RPMI7951 (cell line): ENCODE data around the gene PDHX. TPM values are rescaled to one million over a fixed set of nuclear protein-coding genes. Genes with fewer than 3 reads are reported as not detected.

Experiments
- DNase-seq: peaks from one replicate; pipeline ENCODE4 v3.0.0-alpha.2; 2012; ENCODE audit warnings: low read depth
- total RNA-seq: library from RNA; depleted of rRNA; stranded (reverse); fragments of >200 nt; shearing (Covaris generic); gene quantifications from 2 replicates; pipeline ENCODE4 v1.2.3, GENCODE V29; 2014

PDHX gene
- total RNA-seq, 1 experiment from 2014 or later: 41.0 TPM

GRCh38 chr11:34957206-34957605, 40.8 kb downstream of the PDHX start:
- no peak for DNase-seq

GRCh38 chr11:34957606-34958005, 41.2 kb downstream of the PDHX start:
- no peak for DNase-seq

- DNase-seq: no peak
Measured at GRCh38 chr11:34959770-34960169, 43.4 kb downstream of the PDHX start.

DNA sequence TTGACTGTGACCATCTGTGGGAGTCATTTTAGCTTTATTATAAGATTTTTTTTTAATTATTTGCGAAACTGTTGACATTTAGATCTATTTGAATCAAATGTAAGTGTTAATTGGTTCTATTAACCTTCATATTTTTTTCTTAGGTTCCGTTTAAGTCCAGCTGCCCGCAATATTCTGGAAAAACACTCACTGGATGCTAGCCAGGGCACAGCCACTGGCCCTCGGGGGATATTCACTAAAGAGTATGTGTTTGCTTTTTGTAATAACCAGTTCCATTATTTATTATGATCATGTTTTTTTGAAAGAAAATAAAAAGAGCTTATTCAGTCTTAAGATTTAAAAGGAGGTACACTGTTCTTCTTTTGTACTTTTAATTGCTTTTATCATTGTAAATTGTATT, 43.9 kb downstream of the PDHX start:
- peak; percentile 54 for DNase-seq

DNA sequence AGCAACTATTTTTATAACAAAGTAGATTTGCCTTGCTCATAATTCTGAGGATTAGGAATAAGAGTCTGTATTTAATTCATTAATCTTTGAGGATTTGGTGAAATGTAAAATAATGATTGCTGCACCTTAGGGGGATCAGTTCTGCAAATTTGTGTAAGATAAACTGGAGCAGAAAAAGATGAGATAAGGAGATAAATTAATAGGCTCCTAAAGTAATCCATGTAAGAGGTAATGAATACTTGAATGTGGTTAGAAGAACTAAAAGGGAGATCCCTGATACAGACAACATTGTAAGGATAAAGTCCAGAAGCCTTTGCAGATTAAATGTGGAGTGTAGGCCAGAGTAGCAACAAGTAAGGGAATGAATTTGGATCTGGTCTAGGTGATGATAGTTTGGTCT, 45.6 kb downstream of the PDHX start:
- no peak for DNase-seq

DNA sequence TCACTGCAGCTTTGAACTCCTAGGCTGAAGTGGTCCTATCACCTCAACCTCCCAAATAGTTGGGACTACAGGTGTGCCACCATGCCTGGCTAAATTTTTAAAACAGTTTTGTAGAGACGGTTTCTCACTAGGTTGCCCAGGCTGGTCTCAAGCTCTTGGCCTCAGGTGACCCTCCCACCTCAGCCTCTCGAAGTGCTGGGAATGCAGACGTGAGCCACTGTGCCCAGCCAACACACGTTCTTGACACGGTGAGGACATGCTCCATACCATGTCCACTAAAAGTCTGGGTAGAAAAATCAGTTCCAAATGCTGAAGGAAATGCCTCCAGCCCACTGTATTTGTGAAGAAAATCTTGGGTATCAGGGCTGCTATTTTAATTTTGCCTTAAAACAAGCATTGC, 46.9 kb downstream of the PDHX start:
- no peak for DNase-seq

DNA sequence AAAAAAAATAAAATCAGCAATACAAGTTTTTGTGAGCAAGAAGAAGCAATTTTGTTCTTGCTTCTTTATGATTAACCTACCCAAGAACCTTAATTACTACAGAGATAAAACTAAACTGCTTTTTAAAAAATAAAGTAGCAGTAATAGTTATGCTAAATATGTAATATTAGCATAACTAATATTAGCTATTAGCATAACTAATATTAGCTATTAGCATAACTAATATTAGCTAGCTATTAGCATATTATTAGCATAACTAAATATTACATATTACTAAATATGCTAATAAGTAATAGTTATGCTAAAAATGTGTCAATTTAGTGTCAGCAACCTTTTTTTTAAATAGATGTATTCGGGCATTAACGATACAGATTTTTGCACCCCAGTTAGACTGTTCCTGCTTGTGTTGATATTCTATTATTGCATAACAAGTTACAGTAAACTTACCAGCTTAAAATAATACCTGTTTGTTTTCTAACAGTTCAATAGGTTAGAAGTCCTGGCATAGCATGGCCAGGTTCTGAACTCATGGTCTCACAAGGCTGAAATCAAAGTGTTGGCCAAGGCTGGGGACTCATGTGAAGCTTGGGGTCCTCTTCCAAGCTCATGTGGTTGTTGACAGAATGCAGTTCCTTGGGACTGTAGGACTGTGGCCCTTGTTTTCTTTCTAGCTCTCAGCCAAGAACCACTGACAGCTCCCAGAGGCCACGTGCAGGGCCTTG, 48.4 kb downstream of the PDHX start:
- DNase-seq: no peak

DNA sequence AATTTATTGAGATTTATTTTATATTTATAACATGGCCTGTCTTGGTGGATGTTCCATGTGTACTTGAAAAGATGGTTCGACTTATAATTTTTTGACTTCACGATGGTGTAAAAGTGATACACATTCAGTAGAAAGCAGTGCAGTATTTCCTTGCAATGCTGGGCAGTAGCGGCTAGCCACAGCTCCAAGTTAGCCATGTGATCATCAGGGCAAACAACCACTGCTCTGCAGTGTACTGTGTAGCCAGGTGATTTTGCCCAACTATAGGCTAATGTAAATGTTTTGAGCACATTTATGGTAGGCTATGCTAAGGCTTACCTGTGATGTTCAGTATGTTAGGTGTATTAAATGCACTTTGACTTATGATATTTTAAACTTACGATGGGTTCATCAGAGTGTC, 52.4 kb downstream of the PDHX start:
- DNase-seq: no peak

DNA sequence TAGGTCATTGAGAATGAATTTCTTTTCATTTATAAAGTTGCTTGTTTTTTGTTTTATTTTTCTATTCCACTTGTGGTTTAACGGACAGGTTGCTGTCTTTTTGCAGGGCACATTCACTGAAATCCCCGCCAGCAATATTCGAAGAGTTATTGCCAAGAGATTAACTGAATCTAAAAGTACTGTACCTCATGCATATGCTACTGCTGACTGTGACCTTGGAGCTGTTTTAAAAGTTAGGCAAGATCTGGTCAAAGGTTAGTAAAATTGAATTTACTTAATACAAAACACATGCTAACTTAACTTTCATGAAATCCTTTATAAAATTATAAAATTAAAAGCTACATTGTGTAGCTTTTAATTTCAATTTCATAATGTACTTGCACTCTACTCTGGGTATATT, 53.6 kb downstream of the PDHX start:
- DNase-seq: no peak

- DNase-seq: no peak
Measured at GRCh38 chr11:34970480-34970879, 54.1 kb downstream of the PDHX start.

- no peak for DNase-seq
Measured at GRCh38 chr11:34971928-34972327, 55.5 kb downstream of the PDHX start.

GRCh38 chr11:34972366-34972765, 55.9 kb downstream of the PDHX start:
- no peak for DNase-seq

DNA sequence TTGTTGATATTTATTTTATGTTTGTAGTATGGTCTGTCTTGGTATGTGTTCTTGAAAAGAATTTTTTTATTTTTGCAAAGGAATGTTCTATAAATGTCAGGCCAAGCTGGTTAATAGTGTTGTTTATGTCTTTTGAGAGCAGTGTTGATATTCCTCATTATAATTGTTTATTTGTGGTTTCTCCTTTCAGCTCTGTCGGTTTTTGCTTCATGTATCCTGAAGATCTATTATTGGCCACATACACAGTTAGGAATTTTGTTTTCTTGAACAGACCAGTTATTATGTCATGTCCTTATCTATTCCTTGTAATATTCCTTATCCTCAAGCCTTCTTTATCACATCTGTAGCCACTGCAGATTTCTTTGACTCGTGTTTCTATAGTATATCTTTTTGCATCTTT, 56.5 kb downstream of the PDHX start:
- DNase-seq: peak; percentile 32

DNA sequence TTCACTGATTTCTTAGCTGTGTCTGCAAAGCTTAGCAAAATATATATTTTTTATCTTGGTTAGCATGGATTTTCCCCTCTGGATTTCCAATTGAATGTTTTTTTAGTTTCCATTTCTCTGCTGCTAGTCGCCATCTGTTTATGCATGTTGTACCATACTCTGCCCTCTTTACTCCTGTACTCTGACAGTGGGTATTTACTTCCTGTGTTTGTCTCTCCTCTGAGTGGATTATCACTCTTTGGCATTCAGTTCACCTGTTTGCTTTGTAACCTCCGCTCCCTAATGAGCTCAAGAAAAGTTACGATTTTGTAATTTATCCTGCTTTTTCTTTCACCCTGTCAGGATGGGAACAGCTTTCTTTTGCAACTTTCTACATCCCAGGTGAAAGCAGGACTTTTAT, 59.1 kb downstream of the PDHX start:
- DNase-seq: no peak

- DNase-seq: no peak
Measured at GRCh38 chr11:34976496-34977088, 60.2 kb downstream of the PDHX start.

- DNase-seq: peak; percentile 71
Measured at GRCh38 chr11:34977089-34977912, 60.9 kb downstream of the PDHX start.

DNA sequence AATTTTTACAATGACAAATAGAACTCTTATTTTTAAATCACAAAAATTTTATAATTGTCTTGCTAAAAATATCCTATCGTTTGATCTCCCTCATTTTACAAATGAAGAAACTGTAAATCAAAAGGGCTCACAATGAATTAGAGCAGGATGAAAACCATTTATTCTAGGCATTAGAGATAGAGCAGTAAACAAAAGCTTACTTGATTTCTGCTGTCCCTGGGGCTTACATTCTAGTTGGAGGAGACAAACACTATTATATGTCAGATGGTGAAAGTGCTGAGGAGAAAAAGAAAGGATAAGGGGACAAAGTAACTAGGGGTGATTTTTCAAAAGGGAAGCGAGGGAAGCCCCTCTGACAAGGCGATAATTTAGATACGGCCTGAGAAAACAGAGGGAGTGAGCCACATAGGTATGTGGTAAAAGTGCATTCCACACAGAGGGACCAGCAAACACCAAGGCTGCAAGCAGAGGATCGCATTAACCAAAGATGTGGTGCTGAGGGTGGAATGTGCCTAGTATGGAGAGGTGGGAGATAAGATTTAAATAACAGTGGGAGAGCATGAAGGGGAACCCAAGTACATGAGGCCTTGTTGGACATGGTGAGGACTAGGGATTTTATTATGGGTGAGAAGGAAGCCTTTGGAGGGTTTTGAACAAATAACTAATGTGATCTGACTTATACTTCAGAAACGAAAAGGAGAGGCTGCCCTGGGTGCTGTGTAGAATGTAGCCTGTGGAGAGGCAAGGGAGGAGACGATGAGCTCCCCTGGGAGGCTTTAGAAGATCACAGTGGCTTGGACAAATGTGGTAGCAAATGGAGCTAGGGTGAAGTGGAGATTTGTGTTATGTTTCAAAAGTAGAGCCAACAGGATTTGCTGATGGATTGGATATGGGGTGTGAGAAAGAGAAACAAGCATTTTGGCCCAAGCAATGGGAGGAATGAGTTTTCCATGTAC, 62.1 kb downstream of the PDHX start:
- no peak for DNase-seq

GRCh38 chr11:34984514-34984913, 68.1 kb downstream of the PDHX start:
- no peak for DNase-seq

DNA sequence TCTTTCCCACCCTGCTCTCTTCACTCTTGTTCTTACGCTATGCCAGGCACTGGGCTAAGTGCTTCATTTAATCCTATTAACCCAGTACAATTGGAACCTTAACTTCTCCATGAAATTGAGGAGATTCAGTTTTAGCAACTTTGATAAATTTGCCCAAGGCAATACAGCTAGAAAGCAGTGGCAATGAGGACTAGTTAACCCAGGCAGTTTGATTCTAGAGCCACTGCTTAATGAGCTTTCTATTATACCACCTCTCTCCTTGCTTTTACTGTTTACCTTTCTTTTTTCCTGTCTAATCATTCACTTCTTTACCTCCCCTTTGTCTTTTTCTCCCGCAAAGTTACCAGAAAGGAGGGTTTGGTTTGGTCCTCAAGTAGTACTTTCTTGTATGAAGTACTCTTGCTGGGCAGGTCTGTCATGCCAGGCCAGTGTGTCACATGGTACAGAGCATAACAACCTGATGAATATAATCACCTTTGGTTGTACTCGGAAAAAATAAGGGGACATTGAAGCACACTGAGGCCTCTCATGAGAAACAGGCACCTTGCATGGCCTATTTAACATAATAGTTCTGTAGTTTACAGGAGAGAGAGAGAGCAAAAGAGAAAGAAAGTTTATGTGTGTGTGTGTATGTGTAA, 70.6 kb downstream of the PDHX start:
- DNase-seq: no peak

DNA sequence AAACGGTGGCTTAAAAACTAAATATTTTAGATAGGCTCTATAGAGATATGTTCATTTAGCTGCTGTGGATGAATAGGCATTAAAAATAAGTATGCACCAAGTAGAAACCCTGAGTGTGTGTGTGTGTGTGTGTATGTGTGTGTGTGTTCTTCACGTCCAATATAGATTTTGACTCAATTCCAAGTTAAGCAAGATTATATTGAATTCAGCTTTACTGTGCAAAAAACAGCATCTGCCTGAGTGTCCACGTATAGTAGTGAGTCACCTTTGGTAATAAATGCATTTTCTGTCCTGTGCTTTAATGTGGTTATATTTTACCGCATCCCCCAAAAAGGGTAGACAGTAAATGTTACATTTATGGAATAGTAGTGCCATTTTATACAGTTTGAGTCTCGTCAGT, 71.2 kb downstream of the PDHX start:
- peak; percentile 72 for DNase-seq
